Measurements from ENCODE around the gene GALNT12. TPM values are rescaled to one million over a fixed set of nuclear protein-coding genes. Genes with fewer than 3 reads are reported as not detected.

GALNT12 gene
- total RNA-seq, 1 donor from 2014 or later, result 46.5 TPM

GRCh38 chr9:98829766-98830165 lies 22.3 kb downstream of the GALNT12 start:
- H3K27me3 Mint-ChIP-seq (ENCODE audit: insufficient read depth, low read depth), result peaks cover 2% of the 10 kb centered on the region
- no peak overlapping the region for H3K4me3 ChIP-seq
- no peaks in the 10 kb centered on the region for H3K36me3 ChIP-seq
- no peaks in the 10 kb centered on the region for H4K20me1 ChIP-seq (ENCODE audit: low read depth)
- DNase-seq (ENCODE audit: low spot score), result no peak
- H3K4me1 ChIP-seq, result no peaks in the 10 kb centered on the region
- no peaks in the 10 kb centered on the region for H3K27me3 ChIP-seq
- H2AFZ ChIP-seq (replicated peaks), result no peak overlapping the region
- no peaks in the 10 kb centered on the region for H3K9me3 Mint-ChIP-seq
- no peak overlapping the region for H3K9ac ChIP-seq
- H3K9me3 ChIP-seq (ENCODE audit: low read depth), result no peaks in the 10 kb centered on the region
- no peak overlapping the region for H3K27ac ChIP-seq
- no peak overlapping the region for H3K4me2 ChIP-seq
- no peak overlapping the region for H3K4me3 Mint-ChIP-seq
- H3K27ac Mint-ChIP-seq, result no peak overlapping the region
- H3K36me3 Mint-ChIP-seq, result peaks cover 22% of the 10 kb centered on the region
- H3K79me2 ChIP-seq (ENCODE audit: low read depth), result no peaks in the 10 kb centered on the region
- TF ChIP-seq EZH2 (IDR thresholded peaks at IDR 0.05), result no peak
- TF ChIP-seq EZH2phosphoT487 (IDR thresholded peaks at IDR 0.05), result no peak
- TF ChIP-seq, protein P1, sequence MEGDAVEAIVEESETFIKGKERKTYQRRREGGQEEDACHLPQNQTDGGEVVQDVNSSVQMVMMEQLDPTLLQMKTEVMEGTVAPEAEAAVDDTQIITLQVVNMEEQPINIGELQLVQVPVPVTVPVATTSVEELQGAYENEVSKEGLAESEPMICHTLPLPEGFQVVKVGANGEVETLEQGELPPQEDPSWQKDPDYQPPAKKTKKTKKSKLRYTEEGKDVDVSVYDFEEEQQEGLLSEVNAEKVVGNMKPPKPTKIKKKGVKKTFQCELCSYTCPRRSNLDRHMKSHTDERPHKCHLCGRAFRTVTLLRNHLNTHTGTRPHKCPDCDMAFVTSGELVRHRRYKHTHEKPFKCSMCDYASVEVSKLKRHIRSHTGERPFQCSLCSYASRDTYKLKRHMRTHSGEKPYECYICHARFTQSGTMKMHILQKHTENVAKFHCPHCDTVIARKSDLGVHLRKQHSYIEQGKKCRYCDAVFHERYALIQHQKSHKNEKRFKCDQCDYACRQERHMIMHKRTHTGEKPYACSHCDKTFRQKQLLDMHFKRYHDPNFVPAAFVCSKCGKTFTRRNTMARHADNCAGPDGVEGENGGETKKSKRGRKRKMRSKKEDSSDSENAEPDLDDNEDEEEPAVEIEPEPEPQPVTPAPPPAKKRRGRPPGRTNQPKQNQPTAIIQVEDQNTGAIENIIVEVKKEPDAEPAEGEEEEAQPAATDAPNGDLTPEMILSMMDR (IDR thresholded peaks at IDR 0.05), result no peak
- H3K4me1 Mint-ChIP-seq, result peaks cover 2% of the 10 kb centered on the region
- no peaks in the 10 kb centered on the region for H3F3A ChIP-seq (ENCODE audit: low read depth)

DNA sequence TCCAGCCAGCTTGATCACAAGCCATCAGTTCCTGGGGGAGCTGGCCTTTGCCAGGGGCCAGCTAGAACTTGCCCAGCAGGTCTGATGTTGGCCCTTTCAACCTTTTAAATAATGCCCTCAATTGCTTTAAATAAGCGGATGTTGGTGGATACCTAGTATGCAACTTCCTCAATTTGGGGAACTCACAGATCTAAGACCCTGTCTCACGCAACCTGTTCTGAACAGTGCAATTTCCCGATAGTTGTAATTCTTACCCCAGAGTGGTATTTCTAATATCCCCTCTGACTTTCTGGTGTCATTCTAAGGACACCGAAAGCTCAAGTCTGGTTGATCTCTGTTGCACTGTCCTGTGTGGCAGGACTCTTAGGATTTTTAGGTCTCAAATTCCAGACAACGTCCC lies 23.1 kb downstream of the GALNT12 start:
- DNase-seq (ENCODE audit: low spot score), result no peak
- Mint-ChIP-seq H3K9me3 (no peaks in the 10 kb centered on the region), H3K4me1 (peaks cover 2% of the 10 kb centered on the region), H3K36me3 (peaks cover 26% of the 10 kb centered on the region), H3K27me3 (ENCODE audit: insufficient read depth, low read depth) (no peaks in the 10 kb centered on the region), H3K27ac (no peak overlapping the region), H3K4me3 (no peak overlapping the region)
- Histone ChIP-seq H3K4me2 (no peak overlapping the region), H4K20me1 (ENCODE audit: low read depth) (no peaks in the 10 kb centered on the region), H3K4me3 (no peak overlapping the region), H3K36me3 (no peaks in the 10 kb centered on the region), H3K4me1 (no peaks in the 10 kb centered on the region), H3K9me3 (ENCODE audit: low read depth) (no peaks in the 10 kb centered on the region), H3K27me3 (no peaks in the 10 kb centered on the region), H2AFZ (replicated peaks) (no peak overlapping the region), H3F3A (ENCODE audit: low read depth) (no peaks in the 10 kb centered on the region), H3K27ac (no peak overlapping the region), H3K9ac (no peak overlapping the region), H3K79me2 (ENCODE audit: low read depth) (no peaks in the 10 kb centered on the region)
- TF ChIP-seq EZH2 (IDR thresholded peaks at IDR 0.05) (no peak), EZH2phosphoT487 (IDR thresholded peaks at IDR 0.05) (no peak)
- TF ChIP-seq, protein P1 (IDR thresholded peaks at IDR 0.05), result no peak

- no peak overlapping the region for H3K4me3 ChIP-seq
- no peaks in the 10 kb centered on the region for H3F3A ChIP-seq (ENCODE audit: low read depth)
- Mint-ChIP-seq H3K27ac (no peak overlapping the region), H3K4me1 (peaks cover 2% of the 10 kb centered on the region), H3K9me3 (no peaks in the 10 kb centered on the region), H3K27me3 (ENCODE audit: insufficient read depth, low read depth) (no peaks in the 10 kb centered on the region), H3K36me3 (peaks cover 26% of the 10 kb centered on the region), H3K4me3 (no peak overlapping the region)
- no peaks in the 10 kb centered on the region for H3K79me2 ChIP-seq (ENCODE audit: low read depth)
- no peaks in the 10 kb centered on the region for H3K36me3 ChIP-seq
- H3K4me2 ChIP-seq, result no peak overlapping the region
- no peak for TF ChIP-seq EZH2 (IDR thresholded peaks at IDR 0.05)
- no peak for TF ChIP-seq EZH2phosphoT487 (IDR thresholded peaks at IDR 0.05)
- TF ChIP-seq, protein P1 (IDR thresholded peaks at IDR 0.05), result no peak
- DNase-seq (ENCODE audit: low spot score), result no peak
- H3K9me3 ChIP-seq (ENCODE audit: low read depth), result no peaks in the 10 kb centered on the region
- H2AFZ ChIP-seq (replicated peaks), result no peak overlapping the region
- H4K20me1 ChIP-seq (ENCODE audit: low read depth), result no peaks in the 10 kb centered on the region
- no peak overlapping the region for H3K9ac ChIP-seq
- H3K27ac ChIP-seq, result no peak overlapping the region
- no peaks in the 10 kb centered on the region for H3K4me1 ChIP-seq
- H3K27me3 ChIP-seq, result no peaks in the 10 kb centered on the region
Measured at GRCh38 chr9:98831696-98832095, 24.2 kb downstream of the GALNT12 start.

DNA sequence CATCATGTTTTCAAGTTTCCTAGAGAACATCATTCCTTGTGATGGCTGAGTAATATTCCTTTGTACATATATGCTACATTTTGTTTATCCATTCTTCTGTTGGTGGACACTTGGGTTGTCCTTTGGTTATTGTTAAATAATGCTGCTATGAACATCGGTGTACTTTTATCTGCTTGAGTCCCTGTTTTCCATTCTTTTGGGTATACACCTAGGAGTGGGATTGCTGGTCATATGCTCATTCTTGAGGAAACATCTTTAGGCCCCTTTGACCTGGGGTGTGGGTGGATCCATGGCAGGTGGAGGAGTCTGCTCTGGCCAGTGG lies 25.3 kb downstream of the GALNT12 start:
- H3K4me3 ChIP-seq, result no peak overlapping the region
- no peak overlapping the region for H3K4me2 ChIP-seq
- H4K20me1 ChIP-seq (ENCODE audit: low read depth), result no peaks in the 10 kb centered on the region
- no peaks in the 10 kb centered on the region for H3K27me3 ChIP-seq
- no peaks in the 10 kb centered on the region for H3F3A ChIP-seq (ENCODE audit: low read depth)
- no peaks in the 10 kb centered on the region for H3K79me2 ChIP-seq (ENCODE audit: low read depth)
- no peak overlapping the region for H3K27ac ChIP-seq
- no peaks in the 10 kb centered on the region for H3K4me1 ChIP-seq
- H3K4me1 Mint-ChIP-seq, result peaks cover 2% of the 10 kb centered on the region
- no peak overlapping the region for H3K27ac Mint-ChIP-seq
- DNase-seq (ENCODE audit: low spot score), result no peak
- H3K36me3 Mint-ChIP-seq, result peaks cover 27% of the 10 kb centered on the region
- no peak for TF ChIP-seq EZH2phosphoT487 (IDR thresholded peaks at IDR 0.05)
- TF ChIP-seq EZH2 (IDR thresholded peaks at IDR 0.05), result no peak
- TF ChIP-seq, protein P1 (IDR thresholded peaks at IDR 0.05), result no peak
- H3K36me3 ChIP-seq, result no peaks in the 10 kb centered on the region
- H3K9ac ChIP-seq, result no peak overlapping the region
- H3K9me3 Mint-ChIP-seq, result no peaks in the 10 kb centered on the region
- no peaks in the 10 kb centered on the region for H3K27me3 Mint-ChIP-seq (ENCODE audit: insufficient read depth, low read depth)
- H3K4me3 Mint-ChIP-seq, result no peak overlapping the region
- no peaks in the 10 kb centered on the region for H3K9me3 ChIP-seq (ENCODE audit: low read depth)
- no peak overlapping the region for H2AFZ ChIP-seq (replicated peaks)

All from neural progenitor cell (in vitro differentiated cells).